Mucosa of descending colon (tissue), 3 donors: ENCODE measurements around the gene SPDEF. TPM values are rescaled to one million over a fixed set of nuclear protein-coding genes. Genes with fewer than 3 reads are reported as not detected.

ENCODE experiments used
- ATAC-seq: fragments of 200-7000 bp; cut with Tn5 transposase; one replicate; pipeline ENCODE4 v1.9.1; 2020; ENCODE audit warnings: mild to moderate bottlenecking, moderate library complexity
- DNase-seq, 3 donors: peaks; one replicate each; pipeline ENCODE4 v3.0.0-alpha.2; 2020
- H3K36me3 ChIP-seq: fragments of 200-600 bp; one replicate; pipeline ENCODE4 v1.8.0; 2021; ENCODE audit warnings: low read depth, mild to moderate bottlenecking
- H3K4me1 ChIP-seq: fragments of 200-600 bp; one replicate; pipeline ENCODE4 v1.8.0; 2021; ENCODE audit warnings: low read depth, mild to moderate bottlenecking
- H3K4me3 ChIP-seq: fragments of 200-600 bp; one replicate; pipeline ENCODE4 v1.8.0; 2021; ENCODE audit warnings: mild to moderate bottlenecking
- H3K9me3 ChIP-seq: fragments of 200-600 bp; one replicate; pipeline ENCODE4 v1.8.0; 2021; ENCODE audit warnings: mild to moderate bottlenecking
- CTCF ChIP-seq: fragments of 200-600 bp; IDR thresholded peaks from one replicate; pipeline ENCODE4 v1.8.0; 2022; ENCODE audit warnings: antibody characterized with exemption, mild to moderate bottlenecking
- intact Hi-C, 2 donors: fragments of 100-400 bp; cut with DNase I in 1 of 2; cut with micrococcal nuclease in 1 of 2; formaldehyde crosslinking; loops; one replicate each; pipeline versions ENCODE4 v1.11.0 to v1.11.1; 2022; cut with DNase I, micrococcal nuclease
- total RNA-seq, 3 donors: library from RNA; stranded (reverse); fragmentation: NEBNext Ultra II Directional in 2 of 3; extraction: Animal tissue kit (Norgen Biotek cat#: 25700) in 2 of 3; gene quantifications; one replicate each; pipeline versions ENCODE4 v1.2.1 to v1.2.4, GENCODE V29; 2021 to 2023
- donor health status: DM: no; HTN: no; CAD: no; lungs with moderate emphysema.
- donor health status: DM: no; HTN: no; CAD: no.
- donor health status: DM: no; HTN: yes; CAD: no.

The SPDEF gene
- total RNA-seq, 3 donors from 2014 or later = 13.8 to 49.1 (median 38.2) TPM

DNA sequence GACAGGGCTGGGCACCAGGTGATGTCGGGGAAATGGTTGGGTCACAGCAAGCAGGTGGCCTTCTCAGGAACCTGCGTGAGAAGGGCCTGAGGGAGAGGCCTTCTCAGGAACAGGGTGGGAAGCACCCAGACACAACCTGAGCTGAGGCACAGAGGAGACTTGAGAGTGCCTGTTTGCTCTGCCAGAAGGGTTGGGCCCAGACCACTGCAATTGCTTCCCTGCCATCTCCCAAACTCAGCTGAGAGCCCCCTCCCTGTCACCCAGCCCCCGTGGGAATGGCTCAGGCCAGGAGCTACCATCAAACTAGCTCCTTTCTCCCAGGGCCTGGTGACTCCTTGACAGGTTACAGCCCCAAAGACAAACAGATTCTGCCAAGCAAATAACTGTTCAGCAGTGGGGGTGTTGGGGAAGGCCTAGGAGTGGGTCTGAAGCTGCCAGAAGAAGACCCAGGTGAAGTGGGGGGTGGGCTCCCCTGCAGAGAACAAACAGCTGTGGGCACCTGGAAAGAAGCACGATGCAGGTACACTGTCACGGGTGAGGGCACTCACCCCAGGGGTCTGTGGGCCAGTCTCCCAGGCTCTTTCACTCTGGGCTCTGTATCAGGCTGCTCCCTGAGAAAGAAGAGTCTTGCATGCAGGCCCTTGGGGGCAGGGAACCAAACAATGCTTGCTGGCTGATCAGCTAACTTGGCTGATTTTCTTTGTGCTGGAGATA lies 30.4 kb upstream of the SPDEF start:
- no peaks in the 10 kb centered on the region for H3K36me3 ChIP-seq
- H3K9me3 ChIP-seq = no peaks in the 10 kb centered on the region
- intact Hi-C loops = no loop called here
- no peak overlapping the region for H3K4me3 ChIP-seq
- TF ChIP-seq CTCF = no peak
- peak; percentile 15 for ATAC-seq
- H3K4me1 ChIP-seq = peaks cover 2% of the 10 kb centered on the region
- peak in 1 of 3 donors; percentile 23 for DNase-seq

DNA sequence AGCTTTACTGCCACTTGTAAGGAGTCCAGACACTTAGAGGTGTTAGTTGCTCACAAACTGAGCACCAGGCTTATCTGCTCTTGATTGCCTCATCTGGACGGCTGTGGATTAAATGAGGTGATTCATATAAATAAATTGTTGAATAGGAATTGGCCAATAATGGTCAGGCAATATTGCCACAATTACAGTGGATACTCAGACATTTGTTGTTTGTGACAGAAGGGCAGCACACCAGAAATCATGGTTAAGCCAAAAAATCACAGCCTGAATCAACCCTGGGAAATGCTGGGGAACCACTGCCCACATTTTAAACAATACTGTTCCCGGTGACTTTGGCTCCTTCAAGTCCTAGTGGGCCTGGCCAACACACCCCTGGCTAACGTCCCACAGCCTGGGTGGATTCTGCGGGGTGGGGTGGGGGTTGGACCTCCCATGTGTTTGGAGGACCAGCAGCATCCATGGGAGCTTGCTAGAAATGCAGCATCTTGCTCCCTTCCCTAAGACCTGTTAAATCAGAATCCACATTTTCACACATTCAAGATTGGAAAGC lies 29.5 kb upstream of the SPDEF start:
- no peaks in the 10 kb centered on the region for H3K36me3 ChIP-seq
- H3K9me3 ChIP-seq = no peaks in the 10 kb centered on the region
- DNase-seq (no peak), ATAC-seq (no peak)
- intact Hi-C loops = no loop called here
- H3K4me1 ChIP-seq = peaks cover 2% of the 10 kb centered on the region
- TF ChIP-seq CTCF = no peak
- no peak overlapping the region for H3K4me3 ChIP-seq

- no peak for ATAC-seq
- Histone ChIP-seq H3K36me3 (no peaks in the 10 kb centered on the region), H3K9me3 (no peaks in the 10 kb centered on the region), H3K4me3 (no peak overlapping the region), H3K4me1 (peaks cover 2% of the 10 kb centered on the region)
- intact Hi-C loops = no loop called here
- DNase-seq = no peak
- TF ChIP-seq CTCF = no peak
These were observed 29.0 kb upstream of the SPDEF start for GRCh38 chr6:34585108-34585507.

DNA sequence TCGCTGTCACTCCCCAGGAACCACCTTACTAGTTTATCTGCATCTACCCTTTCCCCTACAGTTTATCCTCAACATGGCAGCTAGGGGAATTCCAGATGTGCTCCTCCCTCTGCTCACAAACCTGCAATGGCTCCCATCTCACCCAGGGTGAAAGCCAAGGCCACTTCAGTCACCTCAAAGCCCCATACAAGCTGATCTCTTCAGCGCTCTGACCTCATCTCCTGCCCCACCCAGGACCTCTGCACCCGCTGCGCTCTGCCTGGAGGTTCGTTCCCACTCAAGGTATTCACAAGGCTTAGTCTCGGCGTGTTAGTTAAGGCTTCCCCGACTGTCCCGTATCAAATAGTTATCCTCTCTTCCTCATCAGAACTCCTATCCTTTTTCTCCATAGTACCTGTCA lies 28.6 kb upstream of the SPDEF start:
- no peak for DNase-seq
- Histone ChIP-seq H3K36me3 (no peaks in the 10 kb centered on the region), H3K4me3 (no peak overlapping the region), H3K9me3 (no peaks in the 10 kb centered on the region), H3K4me1 (peaks cover 2% of the 10 kb centered on the region)
- no peak for ATAC-seq
- intact Hi-C loops = no loop called here
- no peak for TF ChIP-seq CTCF

DNA sequence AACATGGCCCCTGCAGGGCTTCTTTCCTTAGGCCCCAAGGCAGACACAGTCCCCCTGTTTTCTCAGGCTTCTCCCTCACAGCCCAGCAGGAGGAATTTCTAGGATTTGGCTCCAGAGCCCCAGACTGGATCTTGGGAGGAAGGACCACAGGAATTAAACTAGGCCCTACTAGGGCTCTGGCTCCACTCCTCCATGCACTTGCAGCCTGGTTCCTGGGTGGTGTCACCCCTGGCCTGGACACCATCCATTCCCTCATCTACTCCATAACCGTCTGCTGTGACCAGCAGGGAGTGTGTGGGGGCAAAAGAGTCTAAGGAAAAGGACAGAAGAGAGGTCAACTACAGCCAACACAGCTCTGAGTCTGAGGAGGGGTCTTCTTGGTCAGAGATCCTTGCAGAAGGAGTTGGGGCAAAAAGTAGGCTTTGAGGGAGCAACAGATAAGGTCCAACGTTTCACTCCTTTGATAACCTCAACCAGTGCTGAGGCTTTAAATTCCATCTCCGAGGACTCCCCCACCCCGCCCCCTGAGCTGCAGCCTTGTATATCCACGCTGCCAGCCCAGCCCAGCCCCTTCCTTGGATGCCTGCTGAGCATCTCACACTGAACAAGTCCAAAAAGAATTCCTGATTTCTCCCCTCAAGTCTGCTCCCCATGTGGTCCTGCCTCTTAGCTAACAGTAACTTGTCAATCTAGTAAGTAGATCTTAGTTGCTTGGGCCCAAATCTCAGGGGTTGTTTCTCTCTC lies 27.9 kb upstream of the SPDEF start:
- Histone ChIP-seq H3K4me1 (peaks cover 2% of the 10 kb centered on the region), H3K4me3 (no peak overlapping the region), H3K36me3 (no peaks in the 10 kb centered on the region), H3K9me3 (no peaks in the 10 kb centered on the region)
- DNase-seq (no peak), ATAC-seq (no peak)
- TF ChIP-seq CTCF = no peak
- intact Hi-C loops = no loop called here
